ENCODE data around the gene SCAMP4. TPM values are rescaled to one million over a fixed set of nuclear protein-coding genes. Genes with fewer than 3 reads are reported as not detected.

SCAMP4 gene
- total and polyA plus RNA-seq, 2 of the 13 experiments (the other 11 are each of a cell fraction or from before 2014, with no cell fraction given), result 10.7 to 13.7 TPM

DNA sequence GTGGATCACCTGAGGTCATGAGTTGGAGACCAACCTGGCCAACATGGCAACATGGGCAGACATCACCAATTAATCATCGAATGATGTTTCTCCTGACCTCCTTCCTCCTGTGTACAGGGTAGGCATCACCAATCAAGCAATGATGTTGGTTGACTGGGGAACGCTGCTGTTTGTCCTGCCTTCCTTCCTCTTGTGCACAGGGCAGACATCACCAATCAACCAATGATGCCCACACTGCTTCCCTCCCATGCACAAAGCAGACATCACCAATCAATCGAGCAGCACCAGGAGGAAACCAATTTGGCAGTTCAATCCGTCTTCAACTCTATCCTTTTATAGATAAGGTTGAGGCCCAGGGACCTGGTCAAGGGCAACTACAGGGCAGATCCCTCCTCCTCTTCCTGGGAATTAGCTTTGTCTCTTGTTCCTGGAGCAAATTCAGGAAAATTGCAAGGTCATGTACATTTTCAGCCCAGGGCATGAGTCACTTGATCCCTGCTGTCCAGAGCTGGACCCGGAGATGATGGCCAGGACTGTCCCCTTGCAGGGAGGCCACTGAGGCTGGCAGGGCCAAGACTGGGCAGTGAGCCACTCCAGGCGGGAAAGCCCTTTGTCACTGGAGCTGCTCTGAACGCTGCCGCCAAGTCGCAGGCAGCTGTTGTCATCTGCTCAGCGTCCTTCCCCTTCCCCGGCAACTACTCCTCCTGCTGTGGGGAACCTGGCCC lies 30.4 kb downstream of the SCAMP4 start (continued):
- TF ChIP-seq, protein P1, sequence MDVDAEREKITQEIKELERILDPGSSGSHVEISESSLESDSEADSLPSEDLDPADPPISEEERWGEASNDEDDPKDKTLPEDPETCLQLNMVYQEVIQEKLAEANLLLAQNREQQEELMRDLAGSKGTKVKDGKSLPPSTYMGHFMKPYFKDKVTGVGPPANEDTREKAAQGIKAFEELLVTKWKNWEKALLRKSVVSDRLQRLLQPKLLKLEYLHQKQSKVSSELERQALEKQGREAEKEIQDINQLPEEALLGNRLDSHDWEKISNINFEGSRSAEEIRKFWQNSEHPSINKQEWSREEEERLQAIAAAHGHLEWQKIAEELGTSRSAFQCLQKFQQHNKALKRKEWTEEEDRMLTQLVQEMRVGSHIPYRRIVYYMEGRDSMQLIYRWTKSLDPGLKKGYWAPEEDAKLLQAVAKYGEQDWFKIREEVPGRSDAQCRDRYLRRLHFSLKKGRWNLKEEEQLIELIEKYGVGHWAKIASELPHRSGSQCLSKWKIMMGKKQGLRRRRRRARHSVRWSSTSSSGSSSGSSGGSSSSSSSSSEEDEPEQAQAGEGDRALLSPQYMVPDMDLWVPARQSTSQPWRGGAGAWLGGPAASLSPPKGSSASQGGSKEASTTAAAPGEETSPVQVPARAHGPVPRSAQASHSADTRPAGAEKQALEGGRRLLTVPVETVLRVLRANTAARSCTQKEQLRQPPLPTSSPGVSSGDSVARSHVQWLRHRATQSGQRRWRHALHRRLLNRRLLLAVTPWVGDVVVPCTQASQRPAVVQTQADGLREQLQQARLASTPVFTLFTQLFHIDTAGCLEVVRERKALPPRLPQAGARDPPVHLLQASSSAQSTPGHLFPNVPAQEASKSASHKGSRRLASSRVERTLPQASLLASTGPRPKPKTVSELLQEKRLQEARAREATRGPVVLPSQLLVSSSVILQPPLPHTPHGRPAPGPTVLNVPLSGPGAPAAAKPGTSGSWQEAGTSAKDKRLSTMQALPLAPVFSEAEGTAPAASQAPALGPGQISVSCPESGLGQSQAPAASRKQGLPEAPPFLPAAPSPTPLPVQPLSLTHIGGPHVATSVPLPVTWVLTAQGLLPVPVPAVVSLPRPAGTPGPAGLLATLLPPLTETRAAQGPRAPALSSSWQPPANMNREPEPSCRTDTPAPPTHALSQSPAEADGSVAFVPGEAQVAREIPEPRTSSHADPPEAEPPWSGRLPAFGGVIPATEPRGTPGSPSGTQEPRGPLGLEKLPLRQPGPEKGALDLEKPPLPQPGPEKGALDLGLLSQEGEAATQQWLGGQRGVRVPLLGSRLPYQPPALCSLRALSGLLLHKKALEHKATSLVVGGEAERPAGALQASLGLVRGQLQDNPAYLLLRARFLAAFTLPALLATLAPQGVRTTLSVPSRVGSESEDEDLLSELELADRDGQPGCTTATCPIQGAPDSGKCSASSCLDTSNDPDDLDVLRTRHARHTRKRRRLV (CRISPR knock-in tag; IDR thresholded peaks at IDR 0.05), result no peak
- TF ChIP-seq HOXA3 (CRISPR knock-in tag; IDR thresholded peaks at IDR 0.05), result peak; percentile 50
- TF ChIP-seq ETV6 (CRISPR knock-in tag; conservative IDR thresholded peaks at IDR 0.05), result no peak
- peak; percentile 55 for TF ChIP-seq THAP11 (CRISPR knock-in tag; IDR thresholded peaks at IDR 0.05)
- no peak for TF ChIP-seq GFI1 (CRISPR knock-in tag; IDR thresholded peaks at IDR 0.05; ENCODE audit: borderline replicate concordance)
- TF ChIP-seq, protein P2, sequence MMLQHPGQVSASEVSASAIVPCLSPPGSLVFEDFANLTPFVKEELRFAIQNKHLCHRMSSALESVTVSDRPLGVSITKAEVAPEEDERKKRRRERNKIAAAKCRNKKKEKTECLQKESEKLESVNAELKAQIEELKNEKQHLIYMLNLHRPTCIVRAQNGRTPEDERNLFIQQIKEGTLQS (CRISPR knock-in tag; IDR thresholded peaks at IDR 0.05), result no peak
- TF ChIP-seq, protein P3, sequence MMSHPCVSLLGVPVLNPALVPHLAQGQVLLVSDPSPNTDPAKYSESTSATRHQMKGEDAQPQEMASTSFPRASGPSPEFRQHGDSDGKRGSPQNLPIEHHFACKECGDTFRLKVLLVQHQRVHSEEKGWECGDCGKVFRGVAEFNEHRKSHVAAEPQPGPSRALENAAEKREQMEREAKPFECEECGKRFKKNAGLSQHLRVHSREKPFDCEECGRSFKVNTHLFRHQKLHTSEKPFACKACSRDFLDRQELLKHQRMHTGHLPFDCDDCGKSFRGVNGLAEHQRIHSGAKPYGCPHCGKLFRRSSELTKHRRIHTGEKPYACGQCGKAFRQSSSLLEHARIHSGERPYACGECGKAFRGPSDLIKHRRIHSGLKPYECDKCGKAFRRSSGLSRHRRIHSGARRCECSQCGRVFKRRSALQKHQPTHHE (CRISPR knock-in tag; IDR thresholded peaks at IDR 0.05; ENCODE audit: borderline replicate concordance), result no peak; the same call in 1 of the 2 replicates
- TF ChIP-seq NR2F1 (CRISPR knock-in tag; IDR thresholded peaks at IDR 0.05), result no peak
- TF ChIP-seq, protein P4, sequence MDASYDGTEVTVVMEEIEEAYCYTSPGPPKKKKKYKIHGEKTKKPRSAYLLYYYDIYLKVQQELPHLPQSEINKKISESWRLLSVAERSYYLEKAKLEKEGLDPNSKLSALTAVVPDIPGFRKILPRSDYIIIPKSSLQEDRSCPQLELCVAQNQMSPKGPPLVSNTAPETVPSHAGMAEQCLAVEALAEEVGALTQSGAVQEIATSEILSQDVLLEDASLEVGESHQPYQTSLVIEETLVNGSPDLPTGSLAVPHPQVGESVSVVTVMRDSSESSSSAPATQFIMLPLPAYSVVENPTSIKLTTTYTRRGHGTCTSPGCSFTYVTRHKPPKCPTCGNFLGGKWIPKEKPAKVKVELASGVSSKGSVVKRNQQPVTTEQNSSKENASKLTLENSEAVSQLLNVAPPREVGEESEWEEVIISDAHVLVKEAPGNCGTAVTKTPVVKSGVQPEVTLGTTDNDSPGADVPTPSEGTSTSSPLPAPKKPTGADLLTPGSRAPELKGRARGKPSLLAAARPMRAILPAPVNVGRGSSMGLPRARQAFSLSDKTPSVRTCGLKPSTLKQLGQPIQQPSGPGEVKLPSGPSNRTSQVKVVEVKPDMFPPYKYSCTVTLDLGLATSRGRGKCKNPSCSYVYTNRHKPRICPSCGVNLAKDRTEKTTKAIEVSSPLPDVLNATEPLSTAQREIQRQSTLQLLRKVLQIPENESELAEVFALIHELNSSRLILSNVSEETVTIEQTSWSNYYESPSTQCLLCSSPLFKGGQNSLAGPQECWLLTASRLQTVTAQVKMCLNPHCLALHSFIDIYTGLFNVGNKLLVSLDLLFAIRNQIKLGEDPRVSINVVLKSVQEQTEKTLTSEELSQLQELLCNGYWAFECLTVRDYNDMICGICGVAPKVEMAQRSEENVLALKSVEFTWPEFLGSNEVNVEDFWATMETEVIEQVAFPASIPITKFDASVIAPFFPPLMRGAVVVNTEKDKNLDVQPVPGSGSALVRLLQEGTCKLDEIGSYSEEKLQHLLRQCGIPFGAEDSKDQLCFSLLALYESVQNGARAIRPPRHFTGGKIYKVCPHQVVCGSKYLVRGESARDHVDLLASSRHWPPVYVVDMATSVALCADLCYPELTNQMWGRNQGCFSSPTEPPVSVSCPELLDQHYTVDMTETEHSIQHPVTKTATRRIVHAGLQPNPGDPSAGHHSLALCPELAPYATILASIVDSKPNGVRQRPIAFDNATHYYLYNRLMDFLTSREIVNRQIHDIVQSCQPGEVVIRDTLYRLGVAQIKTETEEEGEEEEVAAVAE (CRISPR knock-in tag; IDR thresholded peaks at IDR 0.05; ENCODE audit: borderline replicate concordance), result no peak
- TF ChIP-seq NFRKB (IDR thresholded peaks at IDR 0.05), result no peak
- TF ChIP-seq, protein P5, sequence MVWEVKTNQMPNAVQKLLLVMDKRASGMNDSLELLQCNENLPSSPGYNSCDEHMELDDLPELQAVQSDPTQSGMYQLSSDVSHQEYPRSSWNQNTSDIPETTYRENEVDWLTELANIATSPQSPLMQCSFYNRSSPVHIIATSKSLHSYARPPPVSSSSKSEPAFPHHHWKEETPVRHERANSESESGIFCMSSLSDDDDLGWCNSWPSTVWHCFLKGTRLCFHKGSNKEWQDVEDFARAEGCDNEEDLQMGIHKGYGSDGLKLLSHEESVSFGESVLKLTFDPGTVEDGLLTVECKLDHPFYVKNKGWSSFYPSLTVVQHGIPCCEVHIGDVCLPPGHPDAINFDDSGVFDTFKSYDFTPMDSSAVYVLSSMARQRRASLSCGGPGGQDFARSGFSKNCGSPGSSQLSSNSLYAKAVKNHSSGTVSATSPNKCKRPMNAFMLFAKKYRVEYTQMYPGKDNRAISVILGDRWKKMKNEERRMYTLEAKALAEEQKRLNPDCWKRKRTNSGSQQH (CRISPR knock-in tag; IDR thresholded peaks at IDR 0.05; ENCODE audit: low read depth), result peak; percentile 48; the same call in 1 of the 2 replicates
- TF ChIP-seq ZNF652 (CRISPR knock-in tag; IDR thresholded peaks at IDR 0.05; ENCODE audit: borderline replicate concordance, low read depth), result no peak
- TF ChIP-seq, protein P6, sequence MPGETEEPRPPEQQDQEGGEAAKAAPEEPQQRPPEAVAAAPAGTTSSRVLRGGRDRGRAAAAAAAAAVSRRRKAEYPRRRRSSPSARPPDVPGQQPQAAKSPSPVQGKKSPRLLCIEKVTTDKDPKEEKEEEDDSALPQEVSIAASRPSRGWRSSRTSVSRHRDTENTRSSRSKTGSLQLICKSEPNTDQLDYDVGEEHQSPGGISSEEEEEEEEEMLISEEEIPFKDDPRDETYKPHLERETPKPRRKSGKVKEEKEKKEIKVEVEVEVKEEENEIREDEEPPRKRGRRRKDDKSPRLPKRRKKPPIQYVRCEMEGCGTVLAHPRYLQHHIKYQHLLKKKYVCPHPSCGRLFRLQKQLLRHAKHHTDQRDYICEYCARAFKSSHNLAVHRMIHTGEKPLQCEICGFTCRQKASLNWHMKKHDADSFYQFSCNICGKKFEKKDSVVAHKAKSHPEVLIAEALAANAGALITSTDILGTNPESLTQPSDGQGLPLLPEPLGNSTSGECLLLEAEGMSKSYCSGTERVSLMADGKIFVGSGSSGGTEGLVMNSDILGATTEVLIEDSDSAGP (CRISPR knock-in tag; IDR thresholded peaks at IDR 0.05; ENCODE audit: borderline replicate concordance), result 0 out of 2 replicates have a peak, but pooled peaks have one; percentile 20

Data from HepG2 (cell line).